HEK293 (cell line): Measurements from ENCODE around the gene ANKRD28.
A peak's percentile ranks its signal among the peaks of the same experiment; 100 is the strongest.
"Not testable (repeated sequence)": the region's sequence is repeated elsewhere in the genome, so short reads cannot be mapped to it uniquely, and the experiment has no call there.

ENCODE experiments used
- CTCF ChIA-PET: fragments of 350-600 bp; formaldehyde crosslinking; extraction: SDS; loops from one replicate; lab custom pipeline; 2021; ENCODE audit warnings: antibody characterized with exemption; lab: Yijun Ruan, JAX
- POLR2A ChIA-PET: fragments of 300-600 bp; formaldehyde crosslinking; extraction: SDS; loops from one replicate; lab custom pipeline; 2020; ENCODE audit warnings: antibody characterized with exemption, inconsistent platforms; lab: Yijun Ruan, JAX
- H3K27ac ChIP-seq: fragments of 200-500 bp; sonication (Bioruptor generic); 2 replicates; pipeline ENCODE4 v1.5.1; 2014; ENCODE audit warnings: low read depth, low read length, control low read depth, inconsistent platforms; ENCODE audit errors: extremely low read depth
- H3K36me3 ChIP-seq, 2 experiments: fragments of 200-500 bp in 1 of 2; sonication (Bioruptor generic) in 1 of 2; 1 replicate in 1 of 2; 2 replicates in 1 of 2; pipeline ENCODE4 v1.5.1; 2014 to 2017; ENCODE audit warnings: inconsistent platforms in 2 of 2, low read length in 2 of 2; ENCODE audit not compliant: control insufficient read depth in 2 of 2, insufficient read depth in 1 of 2
- H3K4me1 ChIP-seq: fragments of 200-500 bp; sonication (Bioruptor generic); 2 replicates; pipeline ENCODE4 v1.5.1; 2014; ENCODE audit warnings: mild to moderate bottlenecking, low read length, inconsistent platforms; ENCODE audit not compliant: control insufficient read depth, insufficient read depth
- H3K4me3 ChIP-seq: 2 replicates; pipeline ENCODE4 v1.5.1; 2011; ENCODE audit warnings: low read depth, mild to moderate bottlenecking, control low read depth, low read length, moderate library complexity
- H3K9me3 ChIP-seq: fragments of 200-500 bp; sonication (Bioruptor generic); 2 replicates; pipeline ENCODE4 v1.5.1; 2014; ENCODE audit warnings: low read depth, low read length, inconsistent platforms; ENCODE audit not compliant: control insufficient read depth, insufficient read depth
- KLF16 ChIP-seq: fragments of 450-650 bp; formaldehyde crosslinking; IDR thresholded peaks from 2 replicates; pipeline ENCODE4 v1.5.1; 2017; ENCODE audit warnings: missing biosample characterization, missing genetic modification characterization
- SETDB1 ChIP-seq: IDR thresholded peaks from one replicate; pipeline ENCODE4 v1.6.1; 2017; ENCODE audit warnings: mild to moderate bottlenecking, low read length, moderate library complexity, mixed read lengths; ENCODE audit not compliant: insufficient read length
- YY1 ChIP-seq: fragments of 450-650 bp; formaldehyde crosslinking; IDR thresholded peaks from 2 replicates; pipeline ENCODE4 v1.5.1; 2018; ENCODE audit warnings: missing biosample characterization, missing genetic modification characterization
- ZBTB48 ChIP-seq: fragments of 450-650 bp; formaldehyde crosslinking; IDR thresholded peaks from 2 replicates; pipeline ENCODE4 v1.5.1; 2016; ENCODE audit warnings: missing biosample characterization, missing genetic modification characterization
- ZFP37 ChIP-seq: fragments of 450-650 bp; formaldehyde crosslinking; IDR thresholded peaks from 2 replicates; pipeline ENCODE4 v1.5.1; 2016; ENCODE audit warnings: missing biosample characterization, missing genetic modification characterization
- ZNF184 ChIP-seq: fragments of 450-650 bp; IDR thresholded peaks from 2 replicates; pipeline ENCODE4 v1.5.1; 2018; ENCODE audit warnings: missing biosample characterization, mild to moderate bottlenecking, missing genetic modification characterization
- ZNF211 ChIP-seq: fragments of 450-650 bp; formaldehyde crosslinking; IDR thresholded peaks from 2 replicates; pipeline ENCODE4 v1.5.1; 2016; ENCODE audit warnings: low read depth, missing biosample characterization, missing genetic modification characterization
- ZNF248 ChIP-seq: fragments of 450-650 bp; formaldehyde crosslinking; IDR thresholded peaks from 2 replicates; pipeline ENCODE4 v1.5.1; 2017; ENCODE audit warnings: missing biosample characterization, missing genetic modification characterization
- ZNF548 ChIP-seq: fragments of 450-650 bp; formaldehyde crosslinking; IDR thresholded peaks from 2 replicates; pipeline ENCODE4 v1.5.1; 2016; ENCODE audit warnings: missing biosample characterization, missing genetic modification characterization
- ZNF626 ChIP-seq: fragments of 450-650 bp; sonication (Bioruptor Pico); formaldehyde crosslinking; IDR thresholded peaks from 2 replicates; pipeline ENCODE4 v1.5.1; 2018; ENCODE audit warnings: missing biosample characterization, missing genetic modification characterization, inconsistent platforms
- ZNF654 ChIP-seq: fragments of 450-650 bp; formaldehyde crosslinking; IDR thresholded peaks from 2 replicates; pipeline ENCODE4 v1.5.1; 2016; ENCODE audit warnings: low read depth, missing biosample characterization, missing genetic modification characterization
- ZNF76 ChIP-seq: fragments of 450-650 bp; formaldehyde crosslinking; IDR thresholded peaks from 2 replicates; pipeline ENCODE4; 2016; ENCODE audit warnings: low read depth, missing biosample characterization, missing genetic modification characterization, borderline replicate concordance
- TF ChIP-seq, protein P1 (sequence below): fragments of 450-650 bp; formaldehyde crosslinking; IDR thresholded peaks from 2 replicates; pipeline ENCODE4 v1.5.1; 2016; ENCODE audit warnings: missing biosample characterization, missing genetic modification characterization
- TF ChIP-seq, protein P2 (sequence below): fragments of 450-650 bp; formaldehyde crosslinking; IDR thresholded peaks from 2 replicates; pipeline ENCODE4; 2016; ENCODE audit warnings: missing biosample characterization, missing genetic modification characterization
- TF ChIP-seq, protein P3 (sequence below): fragments of 450-650 bp; formaldehyde crosslinking; IDR thresholded peaks from 2 replicates; pipeline ENCODE4 v1.5.1; 2016; ENCODE audit warnings: missing biosample characterization, missing genetic modification characterization
- TF ChIP-seq, protein P4 (sequence below): fragments of 450-650 bp; formaldehyde crosslinking; IDR thresholded peaks from 2 replicates; pipeline ENCODE4 v1.5.1; 2016; ENCODE audit warnings: missing biosample characterization, missing genetic modification characterization
- TF ChIP-seq, protein P5 (sequence below): fragments of 450-650 bp; formaldehyde crosslinking; IDR thresholded peaks from 2 replicates; pipeline ENCODE4 v1.5.1; 2016; ENCODE audit warnings: missing biosample characterization, missing genetic modification characterization

The ANKRD28 gene

DNA sequence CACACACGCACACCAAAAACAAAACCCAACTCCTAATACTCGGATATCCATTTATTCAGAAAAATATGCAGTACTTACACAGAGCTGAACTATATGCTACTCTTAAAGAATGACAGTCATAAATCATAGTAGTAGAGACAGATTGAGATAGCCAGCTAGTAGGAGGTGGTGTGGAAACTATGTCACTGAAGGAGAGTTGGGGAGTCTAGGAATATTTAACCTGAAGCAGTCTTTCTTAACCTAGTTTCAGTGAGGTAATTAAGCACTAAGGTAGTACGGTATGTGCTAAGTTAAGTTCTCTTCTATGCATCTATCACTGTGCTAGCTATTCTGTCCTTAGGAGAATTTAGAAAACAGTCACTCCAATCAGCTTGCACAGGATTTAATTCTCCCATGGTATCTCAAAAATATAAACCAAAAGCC lies 54.2 kb downstream of the ANKRD28 start:
- CTCF ChIA-PET = interaction anchor here (0.5 to 0.6 kb wide), 2 partner anchors 165 to 576 kb away, joined by 3 read pairs; no protein-coding TSS in a partner anchor
- H3K9me3 ChIP-seq = no peaks in the 10 kb centered on the region
- H3K36me3 ChIP-seq = no peaks in the 10 kb centered on the region
- TF ChIP-seq KLF16 (tag by site-specific recombination) (no peak), ZNF654 (tag by site-specific recombination) (no peak), ZNF211 (tag by site-specific recombination) (no peak), ZNF548 (tag by site-specific recombination) (no peak), ZBTB48 (tag by site-specific recombination) (no peak), ZNF248 (tag by site-specific recombination) (no peak), ZFP37 (tag by site-specific recombination) (no peak), YY1 (no peak)
- TF ChIP-seq, protein P1, sequence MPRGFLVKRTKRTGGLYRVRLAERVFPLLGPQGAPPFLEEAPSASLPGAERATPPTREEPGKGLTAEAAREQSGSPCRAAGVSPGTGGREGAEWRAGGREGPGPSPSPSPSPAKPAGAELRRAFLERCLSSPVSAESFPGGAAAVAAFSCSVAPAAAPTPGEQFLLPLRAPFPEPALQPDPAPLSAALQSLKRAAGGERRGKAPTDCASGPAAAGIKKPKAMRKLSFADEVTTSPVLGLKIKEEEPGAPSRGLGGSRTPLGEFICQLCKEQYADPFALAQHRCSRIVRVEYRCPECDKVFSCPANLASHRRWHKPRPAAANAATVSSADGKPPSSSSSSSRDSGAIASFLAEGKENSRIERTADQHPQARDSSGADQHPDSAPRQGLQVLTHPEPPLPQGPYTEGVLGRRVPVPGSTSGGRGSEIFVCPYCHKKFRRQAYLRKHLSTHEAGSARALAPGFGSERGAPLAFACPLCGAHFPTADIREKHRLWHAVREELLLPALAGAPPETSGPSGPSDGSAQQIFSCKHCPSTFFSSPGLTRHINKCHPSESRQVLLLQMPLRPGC (tag by site-specific recombination) = no peak
- H3K4me1 ChIP-seq = peaks cover 3% of the 10 kb centered on the region; the same call in 1 of the 2 replicates
- no peak overlapping the region for H3K27ac ChIP-seq
- no peak overlapping the region for H3K4me3 ChIP-seq
- POLR2A ChIA-PET = no interaction called here

DNA sequence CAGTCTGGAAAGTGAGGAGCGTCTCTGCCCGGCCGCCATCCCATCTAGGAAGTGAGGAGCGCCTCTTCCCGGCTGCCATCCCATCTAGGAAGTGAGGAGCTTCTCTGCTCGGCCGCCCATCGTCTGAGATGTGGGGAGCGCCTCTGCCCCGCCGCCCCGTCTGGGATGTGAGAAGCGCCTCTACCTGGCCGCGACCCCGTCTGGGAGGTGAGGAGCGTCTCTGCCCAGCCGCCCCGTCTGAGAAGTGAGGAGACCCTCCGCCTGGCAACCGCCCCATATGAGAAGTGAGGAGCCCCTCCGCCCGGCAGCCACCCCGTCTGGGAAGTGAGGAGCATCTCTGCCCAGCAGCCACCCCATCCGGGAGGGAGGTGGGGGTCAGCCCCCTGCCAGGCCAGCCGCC lies 55.5 kb downstream of the ANKRD28 start:
- H3K4me1 ChIP-seq = peaks cover 11% of the 10 kb centered on the region
- POLR2A ChIA-PET, H3K27ac ChIP-seq, H3K9me3 ChIP-seq, CTCF ChIA-PET, H3K36me3 ChIP-seq, H3K4me3 ChIP-seq: not testable (repeated sequence)

DNA sequence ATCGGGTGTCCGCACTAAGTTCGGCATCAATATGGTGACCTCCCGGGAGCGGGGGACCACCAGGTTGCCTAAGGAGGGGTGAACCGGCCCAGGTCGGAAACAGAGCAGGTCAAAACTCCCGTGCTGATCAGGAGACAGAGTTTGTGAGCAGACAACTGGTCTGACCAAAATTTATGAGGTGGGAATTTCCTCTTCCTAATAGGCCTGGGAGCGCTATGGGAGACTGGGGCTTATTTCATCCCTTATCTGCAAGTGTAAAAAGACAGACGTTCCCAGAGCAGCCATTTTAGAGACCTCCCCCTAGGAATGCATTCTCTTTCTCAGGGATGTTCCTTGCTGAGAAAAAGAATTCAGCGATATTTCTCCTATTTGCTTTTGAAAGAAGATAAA lies 59.2 kb downstream of the ANKRD28 start:
- H3K36me3 ChIP-seq, H3K4me3 ChIP-seq: not testable (repeated sequence)

DNA sequence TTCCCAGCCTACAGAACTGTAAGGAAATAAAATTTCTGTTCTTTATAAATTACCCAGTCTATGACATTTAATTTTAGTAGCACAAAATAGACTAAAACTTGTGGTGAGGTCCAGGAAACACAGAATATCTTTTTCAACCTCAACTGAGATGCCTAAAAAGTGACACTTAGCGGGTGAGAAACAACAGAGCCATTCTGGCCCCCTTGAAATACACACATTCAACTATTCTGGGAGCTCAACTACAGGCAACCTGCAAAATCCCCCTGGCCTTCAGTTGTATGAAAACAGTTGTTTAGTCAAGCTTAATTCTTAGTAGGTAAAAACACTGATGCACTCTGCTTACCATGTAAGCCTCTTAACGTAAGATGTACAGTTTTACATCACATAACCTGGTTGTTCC lies 66.8 kb downstream of the ANKRD28 start:
- H3K36me3 ChIP-seq = peaks cover 0 to 13% of the 10 kb centered on the region in 2 experiments; a peak in 1 of 3 replicates
- CTCF ChIA-PET = no interaction called here
- no peak overlapping the region for H3K27ac ChIP-seq
- no peaks in the 10 kb centered on the region for H3K4me1 ChIP-seq
- no peak overlapping the region for H3K4me3 ChIP-seq
- no peaks in the 10 kb centered on the region for H3K9me3 ChIP-seq
- POLR2A ChIA-PET = no interaction called here
- TF ChIP-seq, protein P2, sequence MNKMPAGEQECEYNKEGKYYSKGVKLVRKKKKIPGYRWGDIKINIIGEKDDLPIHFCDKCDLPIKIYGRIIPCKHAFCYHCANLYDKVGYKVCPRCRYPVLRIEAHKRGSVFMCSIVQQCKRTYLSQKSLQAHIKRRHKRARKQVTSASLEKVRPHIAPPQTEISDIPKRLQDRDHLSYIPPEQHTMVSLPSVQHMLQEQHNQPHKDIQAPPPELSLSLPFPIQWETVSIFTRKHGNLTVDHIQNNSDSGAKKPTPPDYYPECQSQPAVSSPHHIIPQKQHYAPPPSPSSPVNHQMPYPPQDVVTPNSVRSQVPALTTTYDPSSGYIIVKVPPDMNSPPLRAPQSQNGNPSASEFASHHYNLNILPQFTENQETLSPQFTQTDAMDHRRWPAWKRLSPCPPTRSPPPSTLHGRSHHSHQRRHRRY (tag by site-specific recombination) = no peak
- TF ChIP-seq, protein P3, sequence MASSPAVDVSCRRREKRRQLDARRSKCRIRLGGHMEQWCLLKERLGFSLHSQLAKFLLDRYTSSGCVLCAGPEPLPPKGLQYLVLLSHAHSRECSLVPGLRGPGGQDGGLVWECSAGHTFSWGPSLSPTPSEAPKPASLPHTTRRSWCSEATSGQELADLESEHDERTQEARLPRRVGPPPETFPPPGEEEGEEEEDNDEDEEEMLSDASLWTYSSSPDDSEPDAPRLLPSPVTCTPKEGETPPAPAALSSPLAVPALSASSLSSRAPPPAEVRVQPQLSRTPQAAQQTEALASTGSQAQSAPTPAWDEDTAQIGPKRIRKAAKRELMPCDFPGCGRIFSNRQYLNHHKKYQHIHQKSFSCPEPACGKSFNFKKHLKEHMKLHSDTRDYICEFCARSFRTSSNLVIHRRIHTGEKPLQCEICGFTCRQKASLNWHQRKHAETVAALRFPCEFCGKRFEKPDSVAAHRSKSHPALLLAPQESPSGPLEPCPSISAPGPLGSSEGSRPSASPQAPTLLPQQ = no peak
- TF ChIP-seq, protein P4, sequence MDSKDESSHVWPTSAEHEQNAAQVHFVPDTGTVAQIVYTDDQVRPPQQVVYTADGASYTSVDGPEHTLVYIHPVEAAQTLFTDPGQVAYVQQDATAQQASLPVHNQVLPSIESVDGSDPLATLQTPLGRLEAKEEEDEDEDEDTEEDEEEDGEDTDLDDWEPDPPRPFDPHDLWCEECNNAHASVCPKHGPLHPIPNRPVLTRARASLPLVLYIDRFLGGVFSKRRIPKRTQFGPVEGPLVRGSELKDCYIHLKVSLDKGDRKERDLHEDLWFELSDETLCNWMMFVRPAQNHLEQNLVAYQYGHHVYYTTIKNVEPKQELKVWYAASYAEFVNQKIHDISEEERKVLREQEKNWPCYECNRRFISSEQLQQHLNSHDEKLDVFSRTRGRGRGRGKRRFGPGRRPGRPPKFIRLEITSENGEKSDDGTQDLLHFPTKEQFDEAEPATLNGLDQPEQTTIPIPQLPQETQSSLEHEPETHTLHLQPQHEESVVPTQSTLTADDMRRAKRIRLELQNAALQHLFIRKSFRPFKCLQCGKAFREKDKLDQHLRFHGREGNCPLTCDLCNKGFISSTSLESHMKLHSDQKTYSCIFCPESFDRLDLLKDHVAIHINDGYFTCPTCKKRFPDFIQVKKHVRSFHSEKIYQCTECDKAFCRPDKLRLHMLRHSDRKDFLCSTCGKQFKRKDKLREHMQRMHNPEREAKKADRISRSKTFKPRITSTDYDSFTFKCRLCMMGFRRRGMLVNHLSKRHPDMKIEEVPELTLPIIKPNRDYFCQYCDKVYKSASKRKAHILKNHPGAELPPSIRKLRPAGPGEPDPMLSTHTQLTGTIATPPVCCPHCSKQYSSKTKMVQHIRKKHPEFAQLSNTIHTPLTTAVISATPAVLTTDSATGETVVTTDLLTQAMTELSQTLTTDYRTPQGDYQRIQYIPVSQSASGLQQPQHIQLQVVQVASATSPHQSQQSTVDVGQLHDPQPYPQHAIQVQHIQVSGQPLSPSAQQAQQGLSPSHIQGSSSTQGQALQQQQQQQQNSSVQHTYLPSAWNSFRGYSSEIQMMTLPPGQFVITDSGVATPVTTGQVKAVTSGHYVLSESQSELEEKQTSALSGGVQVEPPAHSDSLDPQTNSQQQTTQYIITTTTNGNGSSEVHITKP = no peak
- TF ChIP-seq ZNF248 (tag by site-specific recombination) (no peak), ZNF76 (tag by site-specific recombination) (no peak)

More for the DNA sequence above, 59.2 kb downstream of the ANKRD28 start:
- CTCF ChIA-PET, POLR2A ChIA-PET, H3K9me3 ChIP-seq: not testable (repeated sequence)
- 0 out of 2 replicates have a peak, but pooled peaks have one; percentile 35 for TF ChIP-seq ZNF184 (tag by site-specific recombination)
- TF ChIP-seq, protein P5, sequence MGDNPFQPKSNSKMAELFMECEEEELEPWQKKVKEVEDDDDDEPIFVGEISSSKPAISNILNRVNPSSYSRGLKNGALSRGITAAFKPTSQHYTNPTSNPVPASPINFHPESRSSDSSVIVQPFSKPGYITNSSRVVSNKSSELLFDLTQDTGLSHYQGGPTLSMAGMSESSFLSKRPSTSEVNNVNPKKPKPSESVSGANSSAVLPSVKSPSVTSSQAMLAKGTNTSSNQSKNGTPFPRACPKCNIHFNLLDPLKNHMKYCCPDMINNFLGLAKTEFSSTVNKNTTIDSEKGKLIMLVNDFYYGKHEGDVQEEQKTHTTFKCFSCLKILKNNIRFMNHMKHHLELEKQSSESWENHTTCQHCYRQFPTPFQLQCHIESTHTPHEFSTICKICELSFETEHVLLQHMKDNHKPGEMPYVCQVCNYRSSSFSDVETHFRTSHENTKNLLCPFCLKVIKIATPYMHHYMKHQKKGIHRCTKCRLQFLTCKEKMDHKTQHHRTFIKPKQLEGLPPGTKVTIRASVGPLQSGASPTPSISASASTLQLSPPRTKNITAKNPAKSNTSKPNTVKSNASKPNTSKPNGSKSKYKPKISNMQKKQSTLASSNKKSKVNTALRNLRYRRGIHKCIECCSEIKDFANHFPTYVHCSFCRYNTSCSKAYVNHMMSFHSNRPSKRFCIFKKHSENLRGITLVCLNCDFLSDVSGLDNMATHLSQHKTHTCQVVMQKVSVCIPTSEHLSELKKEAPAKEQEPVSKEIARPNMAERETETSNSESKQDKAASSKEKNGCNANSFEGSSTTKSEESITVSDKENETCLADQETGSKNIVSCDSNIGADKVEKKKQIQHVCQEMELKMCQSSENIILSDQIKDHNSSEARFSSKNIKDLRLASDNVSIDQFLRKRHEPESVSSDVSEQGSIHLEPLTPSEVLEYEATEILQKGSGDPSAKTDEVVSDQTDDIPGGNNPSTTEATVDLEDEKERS (tag by site-specific recombination) = peak; percentile 85; the same call in 1 of the 2 replicates
- peak; percentile 82 for TF ChIP-seq ZNF626
- peak; percentile 63 for TF ChIP-seq SETDB1
- peak overlapping the region; percentile 50; the same call in 1 of the 2 replicates for H3K27ac ChIP-seq
- H3K4me1 ChIP-seq = peaks cover 12% of the 10 kb centered on the region
